Activated naive CD8-positive, alpha-beta T cell (primary cell): Measurements from ENCODE around the gene DUSP8.

Source experiments
- H3K27ac Mint-ChIP-seq: one replicate; pipeline ENCODE4 v1.8.0; 2021; ENCODE audit warnings: mixed read lengths
- H3K27me3 Mint-ChIP-seq: one replicate; pipeline ENCODE4 v1.8.0; 2021; ENCODE audit warnings: mixed read lengths
- H3K36me3 Mint-ChIP-seq: one replicate; pipeline ENCODE4 v1.8.0; 2021; ENCODE audit warnings: mixed read lengths
- H3K4me1 Mint-ChIP-seq: one replicate; pipeline ENCODE4 v1.8.0; 2021; ENCODE audit warnings: low read depth, mixed read lengths
- H3K4me3 Mint-ChIP-seq: one replicate; pipeline ENCODE4 v1.8.0; 2021; ENCODE audit warnings: mild to moderate bottlenecking, mixed read lengths
- H3K9me3 Mint-ChIP-seq: one replicate; pipeline ENCODE4 v1.8.0; 2021; ENCODE audit warnings: low read depth, mixed read lengths

The DUSP8 gene

DNA sequence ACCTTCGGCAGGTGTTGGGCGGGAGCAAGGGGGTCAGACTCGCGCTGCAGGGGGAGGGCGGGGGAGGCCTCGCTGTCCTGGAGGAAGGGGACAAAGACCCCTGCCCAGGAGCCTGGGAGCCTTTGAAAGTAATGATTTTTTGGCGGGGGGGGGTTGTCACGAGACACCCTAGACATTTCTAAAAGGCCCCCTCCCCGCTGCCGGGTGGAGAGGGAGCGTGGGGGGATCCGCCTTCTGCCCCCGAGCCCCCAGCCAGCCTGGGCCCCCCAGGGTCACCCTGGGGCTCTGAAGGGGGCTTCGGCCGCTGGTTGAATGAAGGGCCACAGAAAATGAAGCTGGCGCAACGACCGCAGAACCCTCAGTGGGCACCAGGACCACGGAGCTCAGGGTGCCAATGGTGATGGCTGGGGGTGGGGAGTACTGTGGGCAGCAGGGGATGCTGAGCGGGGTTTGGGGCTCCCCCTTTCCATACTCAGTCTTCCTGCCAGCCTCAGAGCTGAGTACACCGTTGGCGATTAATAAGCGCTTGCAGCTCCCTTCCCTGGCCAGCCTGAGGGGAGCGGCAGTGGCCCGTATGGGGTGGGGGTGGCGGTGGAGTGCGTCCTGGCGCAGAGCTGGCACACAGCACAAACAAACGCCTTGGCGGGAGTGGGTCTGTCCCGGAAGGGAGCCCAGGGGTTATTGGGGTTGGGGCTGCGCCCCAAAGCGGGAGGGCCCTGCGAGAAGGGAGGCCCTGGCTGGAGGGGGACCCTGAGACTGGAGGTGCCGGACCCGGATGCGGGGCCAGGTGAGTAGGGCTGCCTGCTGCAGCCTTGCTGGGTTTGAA lies 1.2 kb upstream of the DUSP8 start:
- H3K4me1 Mint-ChIP-seq, result peaks cover 20% of the 10 kb centered on the region
- H3K9me3 Mint-ChIP-seq, result peaks cover 3% of the 10 kb centered on the region
- H3K27me3 Mint-ChIP-seq, result peaks cover 1% of the 10 kb centered on the region
- H3K27ac Mint-ChIP-seq, result no peak overlapping the region
- H3K4me3 Mint-ChIP-seq, result peak overlapping the region; percentile 77
- peaks cover 3% of the 10 kb centered on the region for H3K36me3 Mint-ChIP-seq

DNA sequence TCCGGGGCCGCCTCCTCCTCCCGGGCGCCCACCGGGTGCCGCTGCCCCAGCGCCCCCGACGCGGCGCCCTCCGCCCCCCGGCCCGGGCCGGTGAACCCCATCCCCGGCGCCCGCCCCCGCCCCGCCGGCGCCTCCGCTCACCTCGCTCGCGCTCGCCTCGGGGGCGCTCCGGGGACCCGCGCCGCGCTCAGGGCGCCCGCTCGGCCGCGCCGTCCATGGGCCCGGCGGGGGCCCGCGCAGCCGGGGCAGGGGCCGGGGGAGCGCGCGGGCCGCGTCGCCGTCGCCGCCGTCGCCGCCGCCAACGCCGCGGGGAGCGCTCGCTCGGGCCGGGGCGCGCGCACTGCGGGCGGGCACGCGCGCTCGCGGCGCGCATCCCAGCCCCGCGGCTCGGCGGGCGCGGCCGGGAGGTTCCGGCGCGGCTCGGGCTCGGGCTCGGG lies 293 bp downstream of the DUSP8 start:
- no peak overlapping the region for H3K4me3 Mint-ChIP-seq
- H3K27ac Mint-ChIP-seq, result no peak overlapping the region
- H3K36me3 Mint-ChIP-seq, result no peaks in the 10 kb centered on the region
- H3K4me1 Mint-ChIP-seq, result peaks cover 20% of the 10 kb centered on the region
- H3K9me3 Mint-ChIP-seq, result no peaks in the 10 kb centered on the region
- peaks cover 1% of the 10 kb centered on the region for H3K27me3 Mint-ChIP-seq

DNA sequence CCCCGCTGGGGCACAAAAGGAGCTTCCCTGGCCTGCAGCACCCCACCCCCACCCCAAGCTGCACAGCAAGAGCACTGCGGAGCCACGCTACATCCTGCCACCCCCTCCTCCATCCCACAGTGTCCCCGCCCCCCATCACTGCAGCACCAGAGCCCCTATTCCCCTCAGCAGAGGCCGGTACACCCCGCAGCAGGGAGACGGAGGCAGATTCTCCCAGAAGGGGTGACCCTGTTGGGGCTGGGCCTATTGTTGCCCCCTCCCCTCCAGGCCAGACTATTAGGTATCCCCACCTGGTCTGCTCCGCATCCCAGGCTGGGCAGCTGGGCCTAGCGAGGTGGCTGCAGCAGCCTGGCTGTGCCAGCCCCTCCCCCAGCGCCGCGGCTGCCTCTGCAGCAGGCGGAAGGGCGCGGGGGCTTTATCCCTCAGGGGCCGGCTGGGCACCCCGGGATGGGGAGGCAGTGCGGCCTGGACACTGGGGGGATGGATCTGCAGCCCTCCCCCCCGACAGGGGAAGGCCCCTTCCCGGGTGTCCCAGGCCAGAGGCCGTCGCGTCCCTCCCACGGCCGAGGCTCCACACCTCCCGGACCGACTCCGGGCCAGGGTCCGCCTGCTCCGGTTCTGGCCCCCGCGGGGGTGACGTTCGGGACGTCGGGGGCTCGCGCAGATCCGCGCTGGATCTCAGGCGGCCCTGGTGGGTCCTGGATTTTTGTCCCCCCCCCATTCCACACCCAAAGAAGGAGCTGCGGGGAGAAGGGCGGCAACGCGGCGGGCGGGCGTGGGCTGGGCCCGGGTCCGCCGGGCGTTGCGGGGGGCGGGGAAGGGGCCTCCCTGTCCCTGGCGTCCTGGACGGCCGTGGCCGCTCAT lies 943 bp downstream of the DUSP8 start:
- no peak overlapping the region for H3K27ac Mint-ChIP-seq
- peak overlapping the region; percentile 65 for H3K4me3 Mint-ChIP-seq
- H3K9me3 Mint-ChIP-seq, result no peaks in the 10 kb centered on the region
- peaks cover 20% of the 10 kb centered on the region for H3K4me1 Mint-ChIP-seq
- no peaks in the 10 kb centered on the region for H3K27me3 Mint-ChIP-seq
- no peaks in the 10 kb centered on the region for H3K36me3 Mint-ChIP-seq

DNA sequence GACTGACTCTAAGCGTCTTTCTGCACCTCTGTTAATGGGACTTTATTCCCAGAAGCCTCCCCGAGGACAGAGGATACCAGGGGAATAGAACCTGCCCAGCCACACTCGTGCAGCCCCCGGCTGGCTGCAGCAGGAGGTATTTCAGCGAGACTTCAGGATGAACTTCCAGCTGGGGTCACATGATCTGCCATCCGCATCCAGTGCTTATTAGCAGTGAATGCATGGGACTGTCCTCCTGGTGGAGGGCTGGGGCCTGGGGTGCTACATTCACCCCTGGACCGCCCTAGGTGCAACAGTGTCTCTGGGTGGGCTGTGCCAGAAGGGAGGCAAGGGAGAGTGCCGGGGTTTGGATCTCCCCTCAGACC lies 1.6 kb downstream of the DUSP8 start:
- Mint-ChIP-seq H3K4me3 (peak overlapping the region; percentile 65), H3K27ac (no peak overlapping the region), H3K36me3 (no peaks in the 10 kb centered on the region), H3K4me1 (peaks cover 20% of the 10 kb centered on the region), H3K9me3 (no peaks in the 10 kb centered on the region), H3K27me3 (no peaks in the 10 kb centered on the region)

DNA sequence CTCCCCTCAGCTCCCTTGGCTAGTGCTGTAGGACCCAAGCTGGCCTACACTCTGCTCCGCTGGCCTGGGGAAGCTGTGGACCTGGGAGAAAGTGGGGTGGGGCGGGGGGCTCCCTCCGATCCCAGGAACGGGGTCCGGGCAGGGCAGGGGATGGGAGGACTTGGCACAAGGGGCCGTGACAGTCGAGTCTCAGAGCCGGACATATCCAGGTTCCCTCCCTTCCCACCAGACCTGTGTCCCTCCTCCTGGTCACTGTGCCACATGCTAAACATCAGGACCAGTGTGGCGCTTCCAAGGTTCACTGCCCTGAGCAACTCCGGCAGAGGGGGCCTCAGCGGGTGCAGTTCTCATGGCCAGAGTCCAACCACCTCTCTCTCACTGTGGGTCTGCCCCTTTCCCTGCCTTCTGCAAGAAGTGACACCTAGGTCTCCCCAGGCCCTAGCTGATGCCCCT lies 2.0 kb downstream of the DUSP8 start:
- Mint-ChIP-seq H3K36me3 (no peaks in the 10 kb centered on the region), H3K9me3 (no peaks in the 10 kb centered on the region), H3K27ac (no peak overlapping the region), H3K27me3 (no peaks in the 10 kb centered on the region), H3K4me1 (peaks cover 19% of the 10 kb centered on the region), H3K4me3 (peak overlapping the region; percentile 65)

DNA sequence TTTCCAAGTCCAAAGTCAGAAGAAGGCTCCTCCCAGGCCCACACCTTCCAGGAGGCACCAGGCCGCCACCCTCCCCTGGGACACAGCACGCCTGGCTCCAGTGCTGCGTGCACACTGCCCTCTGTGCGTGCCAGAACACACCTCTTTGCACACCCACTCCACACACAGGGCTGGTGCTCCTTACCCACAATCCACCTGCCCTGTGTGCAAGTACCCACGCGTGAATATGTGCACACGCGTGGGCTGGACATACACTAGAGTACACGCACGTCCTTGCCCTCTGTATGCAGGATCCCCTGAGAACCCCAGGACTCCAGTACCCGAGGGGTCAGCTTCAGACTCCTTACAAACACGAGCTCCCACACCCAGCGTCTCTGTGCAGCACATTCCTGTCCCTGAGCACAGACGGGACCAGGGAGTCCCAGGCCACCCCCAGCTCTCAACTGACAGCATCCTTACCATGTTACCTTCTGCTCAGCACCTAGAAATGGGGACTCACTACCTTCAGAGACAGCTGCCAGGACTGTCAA lies 2.8 kb downstream of the DUSP8 start:
- H3K4me1 Mint-ChIP-seq, result peaks cover 18% of the 10 kb centered on the region
- H3K4me3 Mint-ChIP-seq, result peak overlapping the region; percentile 70
- H3K36me3 Mint-ChIP-seq, result no peaks in the 10 kb centered on the region
- no peaks in the 10 kb centered on the region for H3K9me3 Mint-ChIP-seq
- no peaks in the 10 kb centered on the region for H3K27me3 Mint-ChIP-seq
- no peak overlapping the region for H3K27ac Mint-ChIP-seq

DNA sequence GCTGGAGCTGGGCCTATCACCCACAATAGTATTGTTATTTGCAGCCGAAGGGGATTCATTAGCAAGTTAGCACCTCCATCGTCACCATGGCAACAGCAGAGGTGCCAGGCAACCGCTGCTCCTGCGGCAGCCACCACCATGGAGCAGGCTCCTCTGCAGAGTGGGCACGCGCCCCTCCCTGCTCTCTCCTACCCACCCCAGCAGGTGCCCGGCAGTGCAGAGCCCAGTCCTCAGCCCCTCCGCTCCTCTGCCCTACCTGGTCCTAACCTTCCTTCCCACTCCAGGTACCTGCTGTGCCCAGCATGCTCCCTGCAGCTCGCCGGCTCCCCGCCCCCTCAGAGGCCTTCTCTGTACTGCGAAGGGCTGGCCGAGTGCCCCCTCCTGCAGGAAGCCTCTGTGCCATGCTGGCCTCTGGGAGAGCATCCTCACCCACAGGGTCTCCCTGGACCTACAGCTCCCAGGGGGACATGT lies 3.6 kb downstream of the DUSP8 start:
- Mint-ChIP-seq H3K36me3 (no peaks in the 10 kb centered on the region), H3K4me1 (peaks cover 15% of the 10 kb centered on the region), H3K27ac (no peak overlapping the region), H3K9me3 (no peaks in the 10 kb centered on the region), H3K27me3 (no peaks in the 10 kb centered on the region), H3K4me3 (no peak overlapping the region)

DNA sequence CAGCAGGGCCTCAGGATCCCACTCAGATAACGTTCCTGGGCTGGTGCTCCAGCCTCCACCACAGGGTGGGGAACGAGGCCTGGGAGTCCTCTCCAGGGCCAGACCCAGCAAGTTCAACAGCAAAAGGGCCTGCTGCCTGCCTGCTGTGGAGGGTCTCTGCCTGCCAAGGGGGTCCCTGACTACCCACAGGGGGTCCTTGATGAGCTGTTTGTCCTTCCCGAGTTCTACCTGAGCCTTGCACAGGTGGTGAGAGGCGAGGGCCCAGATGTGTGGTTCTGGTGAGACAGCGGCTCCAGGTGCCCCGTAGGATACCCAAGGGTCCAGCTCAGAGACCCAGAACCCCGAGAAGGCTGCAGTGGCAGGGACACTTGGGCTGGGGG lies 4.4 kb downstream of the DUSP8 start:
- Mint-ChIP-seq H3K4me1 (peaks cover 12% of the 10 kb centered on the region), H3K4me3 (no peak overlapping the region), H3K36me3 (no peaks in the 10 kb centered on the region), H3K27ac (no peak overlapping the region), H3K27me3 (no peaks in the 10 kb centered on the region), H3K9me3 (no peaks in the 10 kb centered on the region)

DNA sequence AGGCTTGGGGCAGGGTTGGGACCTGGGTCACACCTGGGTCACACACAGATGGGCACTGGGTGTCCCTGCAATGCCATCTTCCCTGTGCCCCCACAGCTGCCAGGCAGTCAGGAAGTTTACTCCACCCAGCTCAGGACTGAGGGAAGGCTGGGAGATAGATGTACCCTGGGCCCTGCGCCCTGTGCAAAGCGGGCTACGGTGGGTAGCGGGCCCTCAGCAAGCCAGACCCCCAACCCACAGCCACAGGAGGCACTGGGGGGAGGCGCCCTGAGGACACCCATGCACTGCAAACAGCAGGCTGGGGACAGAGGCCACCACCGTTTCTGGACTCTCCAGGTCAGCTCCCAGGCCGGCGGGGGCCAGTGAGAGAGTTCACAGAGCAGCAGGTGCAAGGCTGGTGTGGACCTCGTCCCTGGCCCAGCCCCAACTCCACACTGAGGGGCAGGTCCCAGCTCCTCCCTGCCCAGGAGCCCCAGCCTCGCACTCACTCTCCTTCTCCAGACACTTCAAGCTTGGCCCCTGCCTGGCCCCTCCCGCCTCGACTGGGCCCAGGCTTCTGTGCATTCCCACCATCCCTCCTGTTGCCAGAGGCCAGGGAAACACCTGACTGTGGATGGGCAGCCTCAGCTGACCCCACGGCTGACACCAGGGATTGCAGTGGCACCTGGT lies 4.9 kb downstream of the DUSP8 start:
- Mint-ChIP-seq H3K4me3 (no peak overlapping the region), H3K36me3 (no peaks in the 10 kb centered on the region), H3K27me3 (no peaks in the 10 kb centered on the region), H3K4me1 (peaks cover 12% of the 10 kb centered on the region), H3K9me3 (no peaks in the 10 kb centered on the region), H3K27ac (no peak overlapping the region)

DNA sequence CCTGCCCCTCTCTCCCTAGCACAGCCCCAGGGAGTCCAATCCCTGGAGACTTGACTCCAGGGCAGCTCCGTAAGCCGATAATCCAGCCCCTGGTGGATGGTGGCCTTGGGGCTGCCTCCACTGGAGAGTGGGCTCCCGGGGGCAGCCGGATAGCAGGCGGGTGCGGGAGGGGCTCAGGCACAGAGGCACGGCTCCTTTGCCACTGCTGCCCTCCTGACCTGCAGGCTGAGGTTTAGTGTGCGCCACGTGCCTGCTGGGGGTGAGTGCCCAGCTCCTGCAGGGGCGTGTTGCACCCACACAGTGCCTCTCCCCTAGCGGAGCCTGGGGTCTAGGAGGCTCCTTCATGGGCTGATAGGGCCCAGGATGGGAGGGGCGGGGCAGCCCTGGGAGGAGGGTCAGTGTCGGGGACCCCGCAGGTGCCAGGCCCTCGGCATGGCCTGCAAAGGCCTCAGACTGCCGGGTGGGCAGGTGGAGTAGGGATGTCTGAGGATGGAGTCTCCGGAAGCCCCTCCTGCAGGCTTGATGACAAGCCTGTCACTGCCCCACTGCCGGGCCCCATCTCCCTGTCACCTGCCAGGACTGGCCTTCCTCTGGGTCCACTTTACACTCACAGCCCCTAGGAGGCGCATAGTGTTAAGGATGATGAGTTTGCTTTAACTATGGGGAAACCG lies 5.6 kb downstream of the DUSP8 start:
- H3K27me3 Mint-ChIP-seq, result no peaks in the 10 kb centered on the region

DNA sequence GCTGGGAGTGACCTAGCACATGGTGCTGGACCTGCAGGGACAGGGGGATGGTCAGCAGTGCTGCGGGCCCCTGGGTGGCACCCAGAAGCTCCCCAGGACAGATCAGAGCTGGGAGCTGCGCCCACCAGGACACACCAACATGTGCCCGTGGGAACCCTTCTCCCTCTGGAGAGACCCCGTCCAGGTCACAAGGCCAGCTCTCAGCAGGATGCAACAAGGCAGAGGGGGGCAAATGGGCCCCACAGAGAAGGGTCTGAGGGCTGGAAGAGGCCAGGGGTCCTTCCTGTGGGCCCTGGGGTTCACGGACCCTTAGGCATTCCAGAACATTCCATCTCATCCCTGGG lies 6.2 kb downstream of the DUSP8 start:
- no peak overlapping the region for H3K4me3 Mint-ChIP-seq
- H3K27me3 Mint-ChIP-seq, result no peaks in the 10 kb centered on the region
- H3K36me3 Mint-ChIP-seq, result no peaks in the 10 kb centered on the region
- peaks cover 11% of the 10 kb centered on the region for H3K4me1 Mint-ChIP-seq
- H3K9me3 Mint-ChIP-seq, result no peaks in the 10 kb centered on the region
- H3K27ac Mint-ChIP-seq, result no peak overlapping the region

More for the DNA sequence above, 5.6 kb downstream of the DUSP8 start:
- peaks cover 12% of the 10 kb centered on the region for H3K4me1 Mint-ChIP-seq
- no peaks in the 10 kb centered on the region for H3K9me3 Mint-ChIP-seq
- no peak overlapping the region for H3K27ac Mint-ChIP-seq
- H3K36me3 Mint-ChIP-seq, result no peaks in the 10 kb centered on the region
- no peak overlapping the region for H3K4me3 Mint-ChIP-seq

DNA sequence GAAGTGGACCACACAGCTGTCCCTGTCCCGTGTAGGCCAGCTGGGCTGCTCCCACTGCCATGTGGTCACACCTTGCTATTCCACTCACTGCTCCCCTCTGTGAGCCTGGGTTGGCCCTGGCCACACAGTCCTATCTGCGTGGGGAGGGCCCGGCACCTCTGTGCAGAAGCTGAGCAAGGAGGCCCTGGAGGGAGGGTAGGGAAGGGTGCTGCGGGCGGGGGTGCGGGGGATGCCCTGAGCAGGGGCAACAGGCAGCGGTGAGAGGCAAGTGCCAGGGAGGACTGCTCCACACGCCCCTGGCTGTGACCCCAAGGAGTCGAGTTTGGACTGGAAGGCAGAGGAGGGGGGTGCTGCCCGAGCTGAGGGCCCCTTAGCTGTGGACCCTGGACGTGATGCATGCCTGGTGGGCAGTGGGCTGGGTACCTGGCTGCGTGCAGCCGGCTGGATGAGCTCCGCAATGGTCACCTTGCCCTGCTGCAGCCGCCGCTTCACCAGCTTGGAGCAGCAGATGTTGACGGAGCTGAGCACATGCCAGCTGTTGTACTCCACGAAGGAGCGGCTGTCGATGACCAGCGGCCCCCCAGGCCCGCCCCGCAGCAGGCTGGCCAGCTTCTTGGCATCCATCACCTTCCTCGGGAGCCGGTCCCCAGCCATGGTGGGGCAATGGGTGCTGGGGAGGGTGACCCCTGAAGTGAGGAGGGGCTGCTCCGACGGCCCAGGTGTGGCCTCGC lies 6.7 kb downstream of the DUSP8 start:
- Mint-ChIP-seq H3K9me3 (no peaks in the 10 kb centered on the region), H3K36me3 (no peaks in the 10 kb centered on the region), H3K4me1 (peaks cover 7% of the 10 kb centered on the region), H3K27me3 (no peaks in the 10 kb centered on the region), H3K4me3 (no peak overlapping the region), H3K27ac (no peak overlapping the region)

DNA sequence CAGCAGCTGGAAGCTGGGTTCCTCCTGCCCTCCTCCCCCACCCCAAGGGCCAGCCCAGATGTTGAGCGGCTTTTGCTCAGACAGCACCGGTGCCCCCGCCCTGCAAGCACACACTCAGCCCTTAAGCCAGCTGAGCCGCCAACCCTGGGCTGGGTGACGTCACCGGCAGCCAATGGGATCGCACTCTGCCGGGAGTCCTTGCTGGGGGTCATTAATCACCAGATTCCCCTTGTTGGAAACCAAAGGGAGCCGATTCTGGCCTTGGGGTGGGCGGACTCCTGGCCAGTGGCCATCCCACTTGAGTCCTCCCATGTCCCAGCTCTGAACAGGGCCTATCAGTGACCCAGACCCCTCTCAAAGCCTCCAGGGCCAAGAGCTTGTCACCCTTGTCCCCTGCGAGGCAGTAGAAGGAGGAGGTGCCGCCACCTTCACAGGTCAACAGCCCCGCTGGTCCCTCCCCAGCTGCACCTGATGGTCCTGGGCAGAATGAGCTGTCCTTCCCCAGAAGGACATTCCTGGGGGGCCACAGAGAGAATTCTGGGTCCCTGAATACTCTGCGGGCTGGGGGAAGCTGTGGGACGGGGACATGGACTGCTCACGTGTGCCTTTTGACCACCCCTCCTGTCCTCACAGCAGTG lies 7.4 kb downstream of the DUSP8 start:
- Mint-ChIP-seq H3K27ac (no peak overlapping the region), H3K27me3 (no peaks in the 10 kb centered on the region), H3K4me1 (peaks cover 6% of the 10 kb centered on the region), H3K36me3 (no peaks in the 10 kb centered on the region), H3K4me3 (no peak overlapping the region), H3K9me3 (no peaks in the 10 kb centered on the region)
